Activated naive CD4-positive, alpha-beta T cell treated with anti-CD3 and anti-CD28 coated beads, Interleukin-2, amount 50 U/mL, for 24 hours (primary cell): Measurements from ENCODE around the gene CT45A8.
"Not testable (repeated sequence)": the region's sequence is repeated elsewhere in the genome, so short reads cannot be mapped to it uniquely, and the experiment has no call there.

ENCODE experiments used
- H3K27ac Mint-ChIP-seq: one replicate; pipeline ENCODE4 v1.8.0; 2021; ENCODE audit warnings: mild to moderate bottlenecking, mixed read lengths
- H3K27me3 Mint-ChIP-seq: one replicate; pipeline ENCODE4 v1.8.0; 2021; ENCODE audit warnings: mixed read lengths
- H3K36me3 Mint-ChIP-seq: one replicate; pipeline ENCODE4 v1.8.0; 2021; ENCODE audit warnings: mixed read lengths
- H3K4me1 Mint-ChIP-seq: one replicate; pipeline ENCODE4 v1.8.0; 2021; ENCODE audit warnings: mixed read lengths
- H3K4me3 Mint-ChIP-seq: one replicate; pipeline ENCODE4 v1.8.0; 2021; ENCODE audit warnings: mild to moderate bottlenecking, mixed read lengths
- H3K9me3 Mint-ChIP-seq: one replicate; pipeline ENCODE4 v1.8.0; 2021; ENCODE audit warnings: mixed read lengths

CT45A8 gene

GRCh38 chrX:135854438-135854837 lies at the start of gene CT45A8:
Gene CT45A8 (minus strand): TSS chrX:135854538. CDS start chrX:135850783, 3,755 bp downstream.
- H3K27ac Mint-ChIP-seq, H3K36me3 Mint-ChIP-seq, H3K9me3 Mint-ChIP-seq, H3K27me3 Mint-ChIP-seq, H3K4me3 Mint-ChIP-seq, H3K4me1 Mint-ChIP-seq: not testable (repeated sequence)

DNA sequence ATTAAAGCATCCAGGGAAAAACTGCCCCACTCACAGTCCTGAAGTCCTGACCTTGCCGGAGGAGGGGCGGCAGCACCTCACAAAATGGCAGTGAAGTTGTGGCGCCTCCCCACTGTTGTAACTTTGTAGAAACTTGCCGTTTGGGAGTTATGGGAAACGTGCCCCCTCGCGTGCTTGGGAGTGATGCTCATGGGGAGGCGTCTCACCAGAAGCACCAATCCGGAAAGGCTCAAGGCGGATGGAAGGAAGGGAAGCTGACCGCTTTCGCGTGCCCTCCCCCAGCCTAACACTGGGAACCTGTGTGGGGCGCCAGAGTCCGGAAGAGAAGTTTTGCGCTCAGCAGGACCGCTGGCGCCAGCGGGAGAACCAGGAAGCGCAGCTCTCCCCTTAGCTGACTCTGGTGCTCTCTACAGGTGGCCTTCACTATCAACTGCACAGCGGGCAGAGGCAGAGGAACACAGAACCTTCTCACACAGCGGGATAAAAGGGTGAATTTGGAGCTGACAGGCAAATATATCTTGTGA lies 39.0 kb upstream of the CT45A8 start, which contains the start of the genes CT45A10 and SAGE1:
Gene CT45A10, minus strand, starts transcription at position 151 of the 524 bp plus-strand sequence. CDS start 8,100 bp downstream, outside the sequence.
Gene SAGE1, plus strand, starts transcription at position 423 of the 524 bp plus-strand sequence. CDS start 2,527 bp downstream, outside the sequence.
- Mint-ChIP-seq H3K4me3 (no peak within 1 kb of the TSS), H3K27me3 (peaks cover 3% of the 10 kb centered on the region), H3K4me1 (no peaks in the 10 kb centered on the region), H3K36me3 (no peaks in the 10 kb centered on the region), H3K27ac (no peak within 1 kb of the TSS), H3K9me3 (no peaks in the 10 kb centered on the region)

DNA sequence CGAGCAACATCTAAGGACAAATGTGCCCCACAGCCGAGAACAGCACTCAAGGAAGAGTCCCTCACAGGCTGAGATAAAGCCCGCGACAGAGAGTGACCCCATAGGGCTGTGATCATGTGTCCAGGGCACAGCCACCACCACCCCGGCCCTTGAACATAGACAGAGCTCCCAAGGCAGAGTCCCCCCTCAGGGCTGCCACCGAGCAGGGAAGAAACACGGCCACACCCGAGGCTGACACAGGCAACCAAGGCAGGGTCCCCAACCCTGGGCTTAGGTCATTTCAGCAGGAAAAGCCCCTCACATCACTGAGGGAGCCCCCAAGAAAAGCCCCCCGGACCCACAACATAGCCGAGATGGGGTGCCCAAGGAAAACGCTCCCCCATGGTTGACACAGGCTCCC lies 38.4 kb upstream of the CT45A8 start:
- H3K4me3 Mint-ChIP-seq = no peak overlapping the region
- peaks cover 3% of the 10 kb centered on the region for H3K27me3 Mint-ChIP-seq
- no peaks in the 10 kb centered on the region for H3K4me1 Mint-ChIP-seq
- no peaks in the 10 kb centered on the region for H3K36me3 Mint-ChIP-seq
- no peaks in the 10 kb centered on the region for H3K9me3 Mint-ChIP-seq
- no peak overlapping the region for H3K27ac Mint-ChIP-seq

DNA sequence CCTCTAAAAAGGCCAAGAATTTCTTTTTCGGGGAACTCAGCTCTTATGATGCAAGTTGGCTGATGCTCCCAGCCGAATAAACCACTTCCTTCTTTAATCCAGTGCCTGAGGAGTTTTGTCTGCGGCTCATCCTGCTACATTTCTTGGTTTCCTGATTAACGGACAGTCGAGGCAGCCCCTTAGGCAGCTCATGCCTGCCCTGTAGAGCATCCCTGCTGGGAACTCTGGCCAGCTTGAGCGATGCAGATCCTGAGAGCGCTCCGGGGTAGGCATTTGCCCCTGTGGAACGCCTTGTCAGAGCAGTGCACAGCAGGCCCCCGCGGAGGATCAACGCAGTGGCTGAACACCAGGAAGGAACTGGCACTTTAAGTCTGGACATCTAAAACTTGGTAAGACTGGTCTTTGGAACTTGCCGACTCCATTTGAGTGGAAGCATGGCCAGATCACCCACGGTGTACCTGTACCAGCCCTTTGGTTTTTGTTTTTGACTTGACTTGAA lies 35.8 kb upstream of the CT45A8 start:
- H3K9me3 Mint-ChIP-seq = no peaks in the 10 kb centered on the region
- H3K36me3 Mint-ChIP-seq = no peaks in the 10 kb centered on the region
- no peak overlapping the region for H3K27ac Mint-ChIP-seq
- no peaks in the 10 kb centered on the region for H3K27me3 Mint-ChIP-seq
- H3K4me3 Mint-ChIP-seq = no peak overlapping the region
- H3K4me1 Mint-ChIP-seq = no peaks in the 10 kb centered on the region

DNA sequence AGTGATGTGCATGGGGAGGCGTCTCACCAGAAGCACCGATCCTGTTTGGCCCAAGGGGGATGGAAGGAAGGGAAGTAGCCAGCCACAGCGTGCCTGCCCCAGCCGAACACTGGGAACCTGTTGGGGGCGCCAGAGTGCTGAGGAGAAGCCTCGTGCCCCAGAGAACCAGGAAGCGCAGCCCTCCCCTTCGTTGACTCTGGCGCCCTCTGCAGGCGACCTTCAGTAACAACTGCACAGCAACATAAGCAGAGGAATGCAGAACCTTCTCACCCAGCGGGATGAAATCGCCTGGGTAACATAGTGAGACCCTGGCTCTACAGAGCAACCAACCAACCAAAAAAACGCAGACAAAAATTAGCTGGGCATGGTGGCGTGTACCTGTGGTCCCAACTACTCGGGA lies 34.6 kb upstream of the CT45A8 start:
- H3K9me3 Mint-ChIP-seq, H3K27me3 Mint-ChIP-seq, H3K27ac Mint-ChIP-seq, H3K4me1 Mint-ChIP-seq, H3K36me3 Mint-ChIP-seq, H3K4me3 Mint-ChIP-seq: not testable (repeated sequence)

- not testable (repeated sequence) for H3K4me1 Mint-ChIP-seq, H3K27ac Mint-ChIP-seq, H3K9me3 Mint-ChIP-seq, H3K27me3 Mint-ChIP-seq, H3K4me3 Mint-ChIP-seq, H3K36me3 Mint-ChIP-seq
Measured at GRCh38 chrX:135888230-135888629, 33.9 kb upstream of the CT45A8 start.

GRCh38 chrX:135882741-135883140 lies 28.4 kb upstream of the CT45A8 start:
- not testable (repeated sequence) for H3K4me3 Mint-ChIP-seq, H3K4me1 Mint-ChIP-seq, H3K36me3 Mint-ChIP-seq, H3K27me3 Mint-ChIP-seq, H3K9me3 Mint-ChIP-seq, H3K27ac Mint-ChIP-seq

GRCh38 chrX:135871712-135872111 lies 17.4 kb upstream of the CT45A8 start, which contains the start of gene CT45A9:
Gene CT45A9 (minus strand): TSS chrX:135871812. CDS start chrX:135868061, 3,751 bp downstream.
- H3K4me1 Mint-ChIP-seq, H3K36me3 Mint-ChIP-seq, H3K4me3 Mint-ChIP-seq, H3K9me3 Mint-ChIP-seq, H3K27me3 Mint-ChIP-seq, H3K27ac Mint-ChIP-seq: not testable (repeated sequence)

- not testable (repeated sequence) for H3K4me1 Mint-ChIP-seq, H3K9me3 Mint-ChIP-seq, H3K27me3 Mint-ChIP-seq, H3K4me3 Mint-ChIP-seq, H3K27ac Mint-ChIP-seq, H3K36me3 Mint-ChIP-seq
Measured at GRCh38 chrX:135837180-135837579, 17.2 kb downstream of the CT45A8 start, which contains the start of gene CT45A7. Gene CT45A7 (minus strand): TSS chrX:135837280. CDS start chrX:135833533, 3,747 bp downstream.

DNA sequence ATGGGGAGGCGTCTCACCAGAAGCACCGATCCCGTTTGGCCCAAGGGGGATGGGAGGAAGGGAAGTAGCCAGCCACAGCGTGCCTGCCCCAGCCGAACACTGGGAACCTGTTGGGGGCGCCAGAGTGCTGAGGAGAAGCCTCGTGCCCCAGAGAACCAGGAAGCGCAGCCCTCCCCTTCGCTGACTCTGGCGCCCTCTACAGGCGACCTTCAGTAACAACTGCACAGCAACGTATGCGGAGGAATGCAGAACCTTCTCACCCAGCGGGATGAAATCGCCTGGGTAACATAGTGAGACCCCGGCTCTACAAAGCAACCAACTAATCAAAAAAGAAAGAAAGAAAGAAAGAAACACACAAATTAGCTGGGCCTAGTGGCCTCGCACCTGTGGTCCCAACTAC lies 34.4 kb downstream of the CT45A8 start, which contains the start of gene CT45A2:
Gene CT45A2, minus strand, starts transcription at position 101 of the 400 bp plus-strand sequence. CDS start 3,747 bp downstream, outside the sequence.
- H3K36me3 Mint-ChIP-seq, H3K9me3 Mint-ChIP-seq, H3K4me1 Mint-ChIP-seq, H3K4me3 Mint-ChIP-seq, H3K27me3 Mint-ChIP-seq, H3K27ac Mint-ChIP-seq: not testable (repeated sequence)

DNA sequence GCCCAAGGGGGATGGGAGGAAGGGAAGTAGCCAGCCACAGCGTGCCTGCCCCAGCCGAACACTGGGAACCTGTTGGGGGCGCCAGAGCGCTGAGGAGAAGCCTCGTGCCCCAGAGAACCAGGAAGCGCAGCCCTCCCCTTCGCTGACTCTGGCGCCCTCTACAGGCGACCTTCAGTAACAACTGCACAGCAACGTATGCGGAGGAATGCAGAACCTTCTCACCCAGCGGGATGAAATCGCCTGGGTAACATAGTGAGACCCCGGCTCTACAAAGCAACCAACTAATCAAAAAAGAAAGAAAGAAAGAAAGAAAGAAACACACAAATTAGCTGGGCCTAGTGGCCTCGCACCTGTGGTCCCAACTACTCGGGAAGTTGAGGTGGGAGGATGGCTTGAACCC lies 51.7 kb downstream of the CT45A8 start, which contains the start of gene CT45A6:
Gene CT45A6, minus strand, starts transcription at position 101 of the 400 bp plus-strand sequence. CDS start 3,794 bp downstream, outside the sequence.
- not testable (repeated sequence) for H3K36me3 Mint-ChIP-seq, H3K27me3 Mint-ChIP-seq, H3K9me3 Mint-ChIP-seq, H3K4me3 Mint-ChIP-seq, H3K4me1 Mint-ChIP-seq, H3K27ac Mint-ChIP-seq
